ENCODE data around the gene TIMP2. TPM values are rescaled to one million over a fixed set of nuclear protein-coding genes. Genes with fewer than 3 reads are reported as not detected.

Gene TIMP2
- total RNA-seq, 1 experiment from 2014 or later, result 147 TPM

- no peak for DNase-seq (ENCODE audit: low read depth)
Observed at GRCh38 chr17:78817123-78817522, 108.1 kb downstream of the TIMP2 start.

GRCh38 chr17:78815696-78816095, 109.5 kb downstream of the TIMP2 start:
- no peak for DNase-seq (ENCODE audit: low read depth)

- DNase-seq (ENCODE audit: low read depth), result no peak
Observed at GRCh38 chr17:78812855-78813254, 112.3 kb downstream of the TIMP2 start.

DNA sequence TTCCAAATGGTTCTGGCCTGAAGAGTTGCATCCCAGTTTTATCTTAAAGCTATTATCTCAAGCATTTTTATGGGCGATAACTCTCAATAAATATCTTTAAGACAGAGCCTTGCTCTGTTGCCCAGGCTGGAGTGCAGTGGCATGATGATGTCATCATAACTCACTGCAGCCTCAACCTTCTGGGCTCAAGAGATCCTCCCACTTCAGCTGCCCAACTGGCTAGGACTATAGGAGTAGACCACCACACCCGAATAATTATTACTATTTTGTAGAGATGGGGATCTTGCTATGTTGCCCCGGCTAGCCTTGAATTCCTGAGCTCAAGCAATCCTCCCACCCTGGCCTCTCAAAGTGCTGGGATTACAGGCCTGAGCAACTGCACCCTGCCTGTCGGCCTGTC, 117.0 kb downstream of the TIMP2 start:
- peak; percentile 12 for DNase-seq (ENCODE audit: low read depth)

DNA sequence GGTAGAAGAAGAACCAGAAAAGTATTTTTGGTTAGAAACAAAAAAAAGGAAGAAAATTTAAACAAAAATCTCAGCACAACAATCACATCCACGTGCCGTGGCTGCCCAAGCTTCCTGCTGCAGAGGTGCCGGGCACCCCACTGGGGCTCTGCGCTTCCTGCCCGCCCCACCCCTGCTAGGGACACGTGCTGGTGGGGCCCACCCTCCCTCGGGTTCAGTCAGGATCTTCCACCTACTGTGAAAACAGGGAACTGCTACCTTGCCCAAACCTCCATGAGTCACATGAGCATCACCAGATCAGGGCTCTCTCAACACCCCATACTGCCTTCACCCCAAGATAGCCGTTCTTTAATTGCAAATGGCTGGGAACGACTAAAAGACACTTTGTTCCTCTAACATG, 118.7 kb downstream of the TIMP2 start:
- no peak for DNase-seq (ENCODE audit: low read depth)

GRCh38 chr17:78805301-78805700, 119.9 kb downstream of the TIMP2 start:
- DNase-seq (ENCODE audit: low read depth), result no peak

- DNase-seq (ENCODE audit: low read depth), result no peak
Observed at GRCh38 chr17:78804777-78805176, 120.4 kb downstream of the TIMP2 start.

GRCh38 chr17:78803186-78803845, 121.9 kb downstream of the TIMP2 start:
- no peak for DNase-seq (ENCODE audit: low read depth)

Other genes with a start within 250 kb of the TIMP2 start
- 14.6 and 14.8 TPM in 2 replicates for gene CYTH1, start 143.1 kb downstream of the TIMP2 start, total RNA-seq (2014; rRNA removed; shearing (Covaris generic))
- 9.8 and 11.2 TPM in 2 replicates for gene USP36, start 84.6 kb downstream of the TIMP2 start, total RNA-seq (2014; rRNA removed; shearing (Covaris generic))
- 0.49 TPM in 1 of 2 replicates, not detected in the other for gene CEP295NL, start 22.2 kb downstream of the TIMP2 start, total RNA-seq (2014; rRNA removed; shearing (Covaris generic))
- 524 and 575 TPM in 2 replicates for gene LGALS3BP, start 54.5 kb upstream of the TIMP2 start, total RNA-seq (2014; rRNA removed; shearing (Covaris generic))
- 39.2 and 43.6 TPM in 2 replicates for gene CANT1, start 84.4 kb upstream of the TIMP2 start, total RNA-seq (2014; rRNA removed; shearing (Covaris generic))
- 31.8 and 45.7 TPM in 2 replicates for gene C1QTNF1, start 98.8 kb upstream of the TIMP2 start, total RNA-seq (2014; rRNA removed; shearing (Covaris generic))
- gene ENGASE, start 149.4 kb upstream of the TIMP2 start, total RNA-seq (2014; rRNA removed; shearing (Covaris generic)), result 3.7 and 4.1 TPM in 2 replicates

All from RPMI7951 (cell line).